GM23248 (cell line): Measurements from ENCODE around the gene RPL15. TPM values are rescaled to one million over a fixed set of nuclear protein-coding genes. Genes with fewer than 3 reads are reported as not detected.
"Not testable (repeated sequence)": the region's sequence is repeated elsewhere in the genome, so short reads cannot be mapped to it uniquely, and the experiment has no call there.

ENCODE experiments used
- DNase-seq: peaks from one replicate; pipeline ENCODE4 v3.0.0-alpha.2; 2015
- H2AFZ ChIP-seq: fragments of 200-600 bp; sonication (generic); 2 replicates; pipeline ENCODE4 v1.6.1; 2016; ENCODE audit warnings: antibody characterized with exemption
- H3F3A ChIP-seq: fragments of 200-600 bp; sonication (generic); 2 replicates; pipeline ENCODE4 v1.6.1; 2016; ENCODE audit warnings: mild to moderate bottlenecking, antibody characterized with exemption, mixed run types; ENCODE audit not compliant: insufficient read depth
- H3K27ac ChIP-seq: fragments of 200-600 bp; sonication (generic); 2 replicates; pipeline ENCODE4 v1.5.1; 2016; ENCODE audit warnings: mild to moderate bottlenecking
- H3K27me3 ChIP-seq: fragments of 200-600 bp; sonication (generic); replicated peaks from 2 replicates; pipeline ENCODE4 v1.6.1; 2016; ENCODE audit warnings: mild to moderate bottlenecking; ENCODE audit not compliant: insufficient read depth
- H3K36me3 ChIP-seq: fragments of 200-600 bp; sonication (generic); 2 replicates; pipeline ENCODE4 v1.6.1; 2016; ENCODE audit warnings: low read depth, mild to moderate bottlenecking
- H3K4me1 ChIP-seq: fragments of 200-600 bp; sonication (generic); 2 replicates; pipeline ENCODE4 v1.6.1; 2016; ENCODE audit warnings: mild to moderate bottlenecking; ENCODE audit not compliant: insufficient read depth
- H3K4me2 ChIP-seq: fragments of 200-600 bp; sonication (generic); one replicate; pipeline ENCODE4 v1.6.1; 2016; ENCODE audit warnings: mild to moderate bottlenecking; ENCODE audit not compliant: unreplicated experiment
- H3K4me3 ChIP-seq: fragments of 200-600 bp; sonication (generic); 2 replicates; pipeline ENCODE4 v1.5.1; 2016; ENCODE audit warnings: mild to moderate bottlenecking
- H3K79me2 ChIP-seq: fragments of 200-600 bp; sonication (generic); 2 replicates; pipeline ENCODE4 v1.6.1; 2016; ENCODE audit warnings: mild to moderate bottlenecking; ENCODE audit not compliant: insufficient read depth
- H3K9ac ChIP-seq: fragments of 200-600 bp; sonication (generic); 2 replicates; pipeline ENCODE4 v1.6.1; 2016; ENCODE audit warnings: mild to moderate bottlenecking
- H3K9me2 ChIP-seq: fragments of 200-600 bp; sonication (generic); 2 replicates; pipeline ENCODE4 v1.6.1; 2016; ENCODE audit warnings: mixed run types, mild to moderate bottlenecking, moderate library complexity; ENCODE audit not compliant: insufficient read depth
- H3K9me3 ChIP-seq: fragments of 200-600 bp; sonication (generic); one replicate; pipeline ENCODE4 v1.6.1; 2017; ENCODE audit warnings: low read depth
- H4K20me1 ChIP-seq: fragments of 200-600 bp; sonication (generic); 2 replicates; pipeline ENCODE4 v1.6.0; 2016; ENCODE audit not compliant: insufficient read depth
- EZH2 ChIP-seq: fragments of 200-600 bp; sonication (generic); IDR thresholded peaks from 2 replicates; pipeline ENCODE4 v1.6.1; 2018; ENCODE audit warnings: antibody characterized with exemption, mild to moderate bottlenecking; ENCODE audit not compliant: insufficient read depth, poor library complexity, severe bottlenecking
- EZH2phosphoT487 ChIP-seq: fragments of 200-600 bp; sonication (generic); IDR thresholded peaks from 2 replicates; pipeline ENCODE4 v1.6.1; 2018; ENCODE audit warnings: antibody characterized with exemption, moderate library complexity, mild to moderate bottlenecking, low read depth; ENCODE audit not compliant: insufficient read depth
- WGBS, 2 experiments: methylation state at CpG; one replicate each; pipeline ENCODE4 v1.1.6; 2015 to 2017; ENCODE audit warnings: low lambda C conversion rate in 2 of 2, low coverage in 1 of 2; ENCODE audit errors: missing lambda C conversion rate in 2 of 2; 5-methylcytosine and 5-hydroxymethylcytosine counted together
- in situ Hi-C: fragments of 300-500 bp; cut with MboI; formaldehyde crosslinking; loops from 2 replicates; pipeline ENCODE4 v1.15.0; 2020
- polyA plus RNA-seq: library from polyadenylated mRNA; unstranded; fragments of >200 nt; fragmentation: Nextera tagmentation; extraction: Ambion mirVana; gene quantifications from 2 replicates; pipeline ENCODE4 v1.2.1, GENCODE V29; 2016
- total RNA-seq: library from RNA; depleted of rRNA; stranded (reverse); fragments of >200 nt; shearing (Covaris generic); gene quantifications from 2 replicates; pipeline ENCODE4 v1.2.3, GENCODE V29; 2014

The RPL15 gene
- total and polyA plus RNA-seq, 2 experiments from 2014 or later, result 1,685 to 2,236 TPM

- 42 to 58% methylated on average over 1 of the region's 1 CpG for WGBS, 2 experiments
- no peak overlapping the region for H3K27ac ChIP-seq
These were observed 3.8 kb upstream of the RPL15 start for GRCh38 chr3:23913182-23913581.

GRCh38 chr3:23913873-23914743 is 2.8 kb upstream of the RPL15 start:
- WGBS, 2 experiments, result 66 to 79% methylated on average over 3 of the region's 3 CpGs
- H3K27me3 ChIP-seq, result no peaks in the 10 kb centered on the region
- peaks cover 33% of the 10 kb centered on the region for H3F3A ChIP-seq
- H4K20me1 ChIP-seq, result peaks cover 6% of the 10 kb centered on the region
- H3K4me3 ChIP-seq, result no peak overlapping the region
- peak overlapping the region; percentile 29 for H3K4me2 ChIP-seq
- no peak overlapping the region for H3K9ac ChIP-seq
- H3K36me3 ChIP-seq, result peaks cover 17% of the 10 kb centered on the region
- peaks cover 26% of the 10 kb centered on the region for H3K4me1 ChIP-seq
- DNase-seq, result no peak
- no peak for TF ChIP-seq EZH2
- no peak for TF ChIP-seq EZH2phosphoT487
- H3K9me2 ChIP-seq, result no peaks in the 10 kb centered on the region
- no peaks in the 10 kb centered on the region for H3K9me3 ChIP-seq
- no peak overlapping the region for H2AFZ ChIP-seq
- peaks cover 81% of the 10 kb centered on the region for H3K79me2 ChIP-seq
- no peak overlapping the region for H3K27ac ChIP-seq
- in situ Hi-C loops, result no loop called here

More at GRCh38 chr3:23913182-23913581, 3.8 kb upstream of the RPL15 start:
- Histone ChIP-seq H2AFZ (no peak overlapping the region), H3K9ac (no peak overlapping the region), H4K20me1 (peaks cover 4% of the 10 kb centered on the region), H3F3A (peaks cover 27% of the 10 kb centered on the region), H3K79me2 (peaks cover 72% of the 10 kb centered on the region), H3K4me1 (peaks cover 20% of the 10 kb centered on the region), H3K27me3 (no peaks in the 10 kb centered on the region), H3K4me2 (no peak overlapping the region), H3K9me2 (no peaks in the 10 kb centered on the region), H3K9me3 (no peaks in the 10 kb centered on the region), H3K36me3 (peaks cover 12% of the 10 kb centered on the region), H3K4me3 (no peak overlapping the region)
- no peak for DNase-seq
- in situ Hi-C loops, result no loop called here
- no peak for TF ChIP-seq EZH2

DNA sequence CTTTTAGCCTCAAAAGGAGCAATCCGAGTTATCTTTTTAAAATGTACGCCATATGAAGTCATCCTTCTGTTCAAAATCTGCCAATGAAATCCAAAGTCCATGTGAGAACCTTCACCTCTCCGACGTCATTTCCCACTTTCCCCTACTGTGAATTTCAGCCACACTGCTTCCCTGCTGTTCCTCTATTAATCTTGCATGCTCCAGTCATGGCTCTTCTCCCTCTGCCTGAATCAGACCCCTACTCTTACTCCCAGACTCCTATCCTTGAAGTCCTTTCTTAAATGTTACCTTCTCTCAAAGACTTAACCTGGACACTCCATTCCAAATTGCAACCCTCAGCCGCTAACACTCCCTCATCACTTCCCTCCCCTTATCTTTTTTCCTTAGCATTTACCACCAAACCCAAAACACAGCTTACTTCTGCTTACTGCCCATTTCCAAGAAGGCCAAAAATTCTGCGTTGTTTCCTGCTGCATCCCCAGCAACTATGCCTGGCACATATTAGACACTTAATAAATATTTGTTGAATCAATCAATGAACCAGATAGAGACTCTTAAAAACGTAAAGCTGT is 1.3 kb upstream of the RPL15 start:
- in situ Hi-C loops, result no loop called here
- Histone ChIP-seq H3K79me2 (peaks cover 86% of the 10 kb centered on the region), H3K27ac (peak overlapping the region; percentile 71), H3K9me2 (no peaks in the 10 kb centered on the region), H3K4me3 (peak overlapping the region; percentile 95), H4K20me1 (peaks cover 17% of the 10 kb centered on the region), H3K9ac (peak overlapping the region; percentile 96), H3K9me3 (no peaks in the 10 kb centered on the region), H3K36me3 (peaks cover 26% of the 10 kb centered on the region), H3K4me1 (peaks cover 32% of the 10 kb centered on the region), H2AFZ (peak overlapping the region; percentile 93), H3F3A (peaks cover 46% of the 10 kb centered on the region), H3K27me3 (no peaks in the 10 kb centered on the region), H3K4me2 (peak overlapping the region; percentile 93)
- 17 to 23% methylated on average over 7 of the region's 7 CpGs for WGBS, 2 experiments
- TF ChIP-seq EZH2, result no peak
- no peak for TF ChIP-seq EZH2phosphoT487
- peak; percentile 65 for DNase-seq

DNA sequence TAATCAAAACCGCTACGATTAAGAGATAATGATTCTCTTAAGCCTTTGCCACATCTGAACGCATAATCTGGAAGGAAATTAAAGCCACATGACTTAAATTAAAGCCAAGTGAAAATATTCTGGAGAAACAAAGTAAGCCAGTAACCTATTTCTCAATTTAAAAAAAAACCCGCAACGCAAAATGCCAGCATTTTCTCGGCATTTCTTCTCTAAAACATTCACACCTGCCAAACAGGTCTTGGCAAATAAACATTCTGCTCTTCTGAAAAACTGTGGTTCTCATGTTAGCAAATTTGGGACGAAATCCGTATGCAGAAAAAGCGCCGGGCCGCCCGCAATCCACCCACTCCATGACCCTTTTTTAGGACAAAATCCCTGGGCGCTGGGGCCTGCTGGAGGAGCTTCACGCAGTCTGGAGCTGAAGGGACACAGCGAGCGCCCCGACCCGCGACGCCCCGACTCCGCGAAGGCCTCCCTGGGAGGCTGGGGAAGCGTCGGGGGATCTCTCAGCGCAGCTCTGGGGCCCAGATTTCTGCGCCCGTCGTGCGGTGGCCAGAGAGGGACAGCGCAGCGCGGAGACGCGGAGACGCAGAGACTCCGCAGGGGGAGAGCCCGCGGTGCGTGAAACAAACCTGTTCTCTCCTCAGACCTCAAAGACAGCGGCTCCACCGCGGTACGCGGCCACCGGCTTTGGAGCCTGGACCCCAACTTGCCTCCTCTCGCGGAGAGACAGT is 613 bp upstream of the RPL15 start:
- peak; percentile 30 for DNase-seq
- H3K4me3 ChIP-seq, result peak overlapping the region; percentile 95
- H3K79me2 ChIP-seq, result peaks cover 79% of the 10 kb centered on the region
- H3K9ac ChIP-seq, result peak overlapping the region; percentile 96
- peak overlapping the region; percentile 93 for H3K4me2 ChIP-seq
- H2AFZ ChIP-seq, result peak overlapping the region; percentile 93
- H3K27ac ChIP-seq, result peak overlapping the region; percentile 71
- peaks cover 31% of the 10 kb centered on the region for H3K36me3 ChIP-seq
- peaks cover 53% of the 10 kb centered on the region for H3F3A ChIP-seq
- H3K9me2 ChIP-seq, result no peaks in the 10 kb centered on the region
- H3K27me3 ChIP-seq, result no peaks in the 10 kb centered on the region
- peaks cover 32% of the 10 kb centered on the region for H3K4me1 ChIP-seq
- H3K9me3 ChIP-seq, result no peaks in the 10 kb centered on the region
- no peak for TF ChIP-seq EZH2phosphoT487
- TF ChIP-seq EZH2, result no peak
- peaks cover 17% of the 10 kb centered on the region for H4K20me1 ChIP-seq
- WGBS, 2 experiments, result 1% methylated on average over 38 to 47 of the region's 48 CpGs
- in situ Hi-C loops, result no loop called here

GRCh38 chr3:23917679-23918303 is 859 bp downstream of the RPL15 start:
- H2AFZ ChIP-seq, in situ Hi-C loops, H3K27me3 ChIP-seq, H3K9me2 ChIP-seq, H3K9me3 ChIP-seq: not testable (repeated sequence)
- peak; percentile 7 for DNase-seq
- Histone ChIP-seq H3K27ac (peak overlapping the region; percentile 80), H3K4me2 (peak overlapping the region; percentile 100), H3K36me3 (peaks cover 31% of the 10 kb centered on the region), H4K20me1 (peaks cover 17% of the 10 kb centered on the region), H3K4me3 (peak overlapping the region; percentile 95), H3K4me1 (peaks cover 32% of the 10 kb centered on the region), H3K9ac (peak overlapping the region; percentile 96), H3F3A (peaks cover 66% of the 10 kb centered on the region), H3K79me2 (peaks cover 65% of the 10 kb centered on the region)
- 1 to 2% methylated on average over 21 of the region's 21 CpGs for WGBS, 2 experiments

DNA sequence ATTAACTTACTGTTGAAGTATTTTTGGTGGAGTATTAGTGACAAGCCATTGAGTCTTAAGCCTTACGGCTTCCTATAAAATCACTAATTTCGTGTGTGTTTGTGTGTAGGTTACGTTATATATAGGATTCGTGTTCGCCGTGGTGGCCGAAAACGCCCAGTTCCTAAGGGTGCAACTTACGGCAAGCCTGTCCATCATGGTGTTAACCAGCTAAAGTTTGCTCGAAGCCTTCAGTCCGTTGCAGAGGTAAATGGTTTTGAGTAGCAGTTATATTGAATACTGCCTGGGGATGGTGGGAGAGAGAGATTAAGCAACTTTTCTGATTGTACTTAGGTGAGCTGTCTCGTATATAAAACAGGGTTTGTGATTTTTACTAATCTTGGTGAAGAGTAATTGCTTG is 1.4 kb downstream of the RPL15 start:
- H3F3A ChIP-seq, result peaks cover 68% of the 10 kb centered on the region
- H3K27ac ChIP-seq, result peak overlapping the region; percentile 80
- H2AFZ ChIP-seq, H3K27me3 ChIP-seq, H3K9me2 ChIP-seq, H3K9me3 ChIP-seq, DNase-seq, in situ Hi-C loops: not testable (repeated sequence)
- H3K36me3 ChIP-seq, result peaks cover 31% of the 10 kb centered on the region
- peaks cover 17% of the 10 kb centered on the region for H4K20me1 ChIP-seq
- H3K9ac ChIP-seq, result peak overlapping the region; percentile 96
- peaks cover 59% of the 10 kb centered on the region for H3K79me2 ChIP-seq
- peaks cover 28% of the 10 kb centered on the region for H3K4me1 ChIP-seq
- WGBS, 2 experiments, result 34 to 36% methylated on average over 12 of the region's 12 CpGs
- H3K4me3 ChIP-seq, result peak overlapping the region; percentile 95
- peak overlapping the region; percentile 100 for H3K4me2 ChIP-seq
